Measurements from ENCODE around the gene EIF1. TPM values are rescaled to one million over a fixed set of nuclear protein-coding genes. Genes with fewer than 3 reads are reported as not detected.

Gene EIF1
- polyA plus RNA-seq, 1 donor, result 791 TPM

DNA sequence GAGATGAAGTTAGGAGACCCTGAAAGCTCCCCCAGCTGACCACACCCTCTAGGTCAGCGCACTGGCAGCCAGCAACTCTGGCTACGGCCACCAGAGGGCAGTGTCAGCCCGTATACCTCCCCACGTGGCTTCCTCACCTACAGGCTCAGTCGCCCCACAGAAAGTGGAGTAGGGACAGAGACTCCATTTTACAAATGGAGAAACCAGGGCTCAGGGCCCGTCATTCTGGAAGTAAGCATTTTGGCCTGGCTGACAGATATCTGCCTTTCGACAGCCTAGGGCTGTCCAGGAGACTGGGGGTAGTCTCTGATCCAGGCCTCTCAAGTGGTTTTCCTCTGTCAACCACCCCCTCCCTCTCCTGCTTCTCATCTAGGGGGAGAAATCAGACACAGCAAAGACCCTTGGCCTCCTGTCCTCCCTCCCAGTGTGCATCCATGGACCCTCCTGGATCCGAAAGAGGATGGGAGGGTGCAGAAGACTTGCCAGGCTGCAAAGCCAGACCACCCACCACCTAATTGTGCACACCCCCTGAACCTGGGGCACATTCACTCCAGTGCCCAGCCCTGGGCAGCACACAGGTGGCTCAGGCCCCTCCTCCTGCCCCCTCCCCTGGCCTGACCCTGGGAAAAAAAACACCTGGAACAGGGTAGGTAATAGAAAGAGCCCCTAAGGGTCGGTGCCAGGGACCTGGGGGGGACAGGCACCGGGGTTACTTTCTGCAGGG lies 49.6 kb downstream of the EIF1 start:
- WGBS (ENCODE audit: insufficient coverage, low lambda C conversion rate), result no CpG with 5 or more reads among the region's 10 CpGs
- H3K27ac ChIP-seq (ENCODE audit: low read length), result no peak overlapping the region

DNA sequence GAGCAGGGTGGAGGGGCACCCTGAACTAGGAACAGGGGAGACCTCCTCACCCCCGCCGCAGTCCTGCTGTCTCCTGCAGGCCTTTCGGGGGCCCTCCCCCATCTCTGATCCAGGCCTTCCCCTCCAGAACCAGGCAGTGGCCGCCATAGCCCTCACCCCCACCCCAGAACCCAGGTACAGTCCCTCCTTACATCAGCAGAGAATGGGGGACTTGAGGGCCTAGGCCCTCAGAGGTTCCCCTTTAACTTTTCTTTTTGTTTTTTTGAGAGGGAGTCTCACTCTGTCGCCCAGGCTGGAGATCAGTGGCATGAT lies 50.1 kb downstream of the EIF1 start:
- Histone ChIP-seq H3K27me3 (ENCODE audit: control insufficient read depth, insufficient read depth, low read length) (peaks cover 40% of the 10 kb centered on the region), H3K27ac (ENCODE audit: low read length) (no peak overlapping the region), H3K4me1 (ENCODE audit: control insufficient read depth, insufficient read depth, low read length) (peaks cover 9% of the 10 kb centered on the region), H3K9me3 (ENCODE audit: control insufficient read depth, low read depth, low read length) (peaks cover 13% of the 10 kb centered on the region), H3K4me3 (ENCODE audit: low read length) (no peak overlapping the region), H3K36me3 (ENCODE audit: control insufficient read depth, insufficient read depth, low read length) (no peaks in the 10 kb centered on the region)
- 100% methylated on average over 1 of the region's 5 CpGs for WGBS (ENCODE audit: insufficient coverage, low lambda C conversion rate)
- no peak for DNase-seq

More for the DNA sequence above, 49.6 kb downstream of the EIF1 start:
- peaks cover 13% of the 10 kb centered on the region for H3K9me3 ChIP-seq (ENCODE audit: control insufficient read depth, low read depth, low read length)
- H3K4me1 ChIP-seq (ENCODE audit: control insufficient read depth, insufficient read depth, low read length), result peaks cover 10% of the 10 kb centered on the region
- peak; percentile 71 to 73 for DNase-seq
- peaks cover 45% of the 10 kb centered on the region for H3K27me3 ChIP-seq (ENCODE audit: control insufficient read depth, insufficient read depth, low read length)
- H3K4me3 ChIP-seq (ENCODE audit: low read length), result no peak overlapping the region
- no peaks in the 10 kb centered on the region for H3K36me3 ChIP-seq (ENCODE audit: control insufficient read depth, insufficient read depth, low read length)

GRCh38 chr17:41739661-41740352 lies 51.1 kb downstream of the EIF1 start:
- peaks cover 5% of the 10 kb centered on the region for H3K4me1 ChIP-seq (ENCODE audit: control insufficient read depth, insufficient read depth, low read length)
- peaks cover 2% of the 10 kb centered on the region for H3K9me3 ChIP-seq (ENCODE audit: control insufficient read depth, low read depth, low read length)
- no CpG with 5 or more reads among the region's 9 CpGs for WGBS (ENCODE audit: insufficient coverage, low lambda C conversion rate)
- no peak overlapping the region for H3K4me3 ChIP-seq (ENCODE audit: low read length)
- H3K27me3 ChIP-seq (ENCODE audit: control insufficient read depth, insufficient read depth, low read length), result peaks cover 29% of the 10 kb centered on the region
- H3K27ac ChIP-seq (ENCODE audit: low read length), result no peak overlapping the region
- no peaks in the 10 kb centered on the region for H3K36me3 ChIP-seq (ENCODE audit: control insufficient read depth, insufficient read depth, low read length)
- DNase-seq, result no peak

- DNase-seq, result no peak
- Histone ChIP-seq H3K36me3 (ENCODE audit: control insufficient read depth, insufficient read depth, low read length) (no peaks in the 10 kb centered on the region), H3K9me3 (ENCODE audit: control insufficient read depth, low read depth, low read length) (no peaks in the 10 kb centered on the region), H3K27me3 (ENCODE audit: control insufficient read depth, insufficient read depth, low read length) (peaks cover 22% of the 10 kb centered on the region), H3K4me1 (ENCODE audit: control insufficient read depth, insufficient read depth, low read length) (peaks cover 5% of the 10 kb centered on the region), H3K4me3 (ENCODE audit: low read length) (no peak overlapping the region), H3K27ac (ENCODE audit: low read length) (no peak overlapping the region)
- 100% methylated on average over 1 of the region's 5 CpGs for WGBS (ENCODE audit: insufficient coverage, low lambda C conversion rate)
Observed at GRCh38 chr17:41740506-41740905, 51.8 kb downstream of the EIF1 start.

DNA sequence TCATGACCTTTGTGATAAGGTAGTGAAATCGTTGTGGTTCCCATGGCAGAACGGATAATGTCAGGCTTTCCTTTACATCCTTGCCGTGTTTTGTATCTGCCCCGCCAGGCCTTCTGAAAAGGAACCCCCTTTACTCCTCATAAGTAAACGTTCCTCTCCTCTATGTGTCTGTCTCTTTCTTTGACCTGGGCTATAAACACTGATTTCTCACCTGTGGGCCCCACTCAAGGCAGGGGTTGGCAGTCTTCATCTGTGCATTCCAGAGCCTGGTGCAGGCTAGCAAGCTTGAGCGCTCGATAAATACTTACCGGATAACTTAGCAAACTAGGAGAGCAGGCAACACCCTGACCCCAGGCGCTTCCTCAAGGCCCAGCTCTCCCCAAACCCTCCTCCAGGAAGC lies 53.0 kb downstream of the EIF1 start:
- no peak for DNase-seq
- H3K4me1 ChIP-seq (ENCODE audit: control insufficient read depth, insufficient read depth, low read length), result peaks cover 5% of the 10 kb centered on the region
- H3K4me3 ChIP-seq (ENCODE audit: low read length), result no peak overlapping the region
- no peaks in the 10 kb centered on the region for H3K9me3 ChIP-seq (ENCODE audit: control insufficient read depth, low read depth, low read length)
- peaks cover 11% of the 10 kb centered on the region for H3K27me3 ChIP-seq (ENCODE audit: control insufficient read depth, insufficient read depth, low read length)
- no peaks in the 10 kb centered on the region for H3K36me3 ChIP-seq (ENCODE audit: control insufficient read depth, insufficient read depth, low read length)
- H3K27ac ChIP-seq (ENCODE audit: low read length), result no peak overlapping the region
- no CpG with 5 or more reads among the region's 9 CpGs for WGBS (ENCODE audit: insufficient coverage, low lambda C conversion rate)

Other genes starting within 250 kb of the EIF1 start
- not detected for gene KRT38, start 247.9 kb upstream of the EIF1 start, polyA plus RNA-seq
- not detected for gene KRT32, start 221.5 kb upstream of the EIF1 start, polyA plus RNA-seq
- gene KRT35, start 207.7 kb upstream of the EIF1 start, polyA plus RNA-seq, result not detected
- 0.03 TPM for gene KRT36, start 199.0 kb upstream of the EIF1 start, polyA plus RNA-seq
- gene KRT13, start 183.3 kb upstream of the EIF1 start, polyA plus RNA-seq, result 0.94 TPM
- gene KRT15, start 170.0 kb upstream of the EIF1 start, polyA plus RNA-seq, result 0.79 TPM
- 81.9 TPM for gene KRT19, start 160.6 kb upstream of the EIF1 start, polyA plus RNA-seq
- gene KRT9, start 116.8 kb upstream of the EIF1 start, polyA plus RNA-seq, result not detected
- gene KRT14, start 102.0 kb upstream of the EIF1 start, polyA plus RNA-seq, result 0.07 TPM
- not detected for gene KRT16, start 76.1 kb upstream of the EIF1 start, polyA plus RNA-seq
- 1.1 TPM for gene KRT17, start 64.3 kb upstream of the EIF1 start, polyA plus RNA-seq
- 0.28 TPM for gene GAST, start 23.4 kb downstream of the EIF1 start, polyA plus RNA-seq
- 0.39 TPM for gene HAP1, start 45.8 kb downstream of the EIF1 start, polyA plus RNA-seq
- gene JUP, start 97.8 kb downstream of the EIF1 start, polyA plus RNA-seq, result 172 TPM
- 15.4 TPM for gene P3H4, start 123.1 kb downstream of the EIF1 start, polyA plus RNA-seq
- gene FKBP10, start 124.1 kb downstream of the EIF1 start, polyA plus RNA-seq, result 43.2 TPM
- 36.7 TPM for gene NT5C3B, start 147.3 kb downstream of the EIF1 start, polyA plus RNA-seq
- 0.06 TPM for gene KLHL10, start 148.9 kb downstream of the EIF1 start, polyA plus RNA-seq
- 5.6 TPM for gene KLHL11, start 176.5 kb downstream of the EIF1 start, polyA plus RNA-seq
- 99.7 TPM for gene ACLY, start 230.1 kb downstream of the EIF1 start, polyA plus RNA-seq
- 0.87 TPM for gene ODAD4, start 241.7 kb downstream of the EIF1 start, polyA plus RNA-seq